ENCODE measurements around the gene CNMD. TPM values are rescaled to one million over a fixed set of nuclear protein-coding genes. Genes with fewer than 3 reads are reported as not detected.

Gene CNMD
- total and polyA plus RNA-seq, 2 of the 8 experiments (the other 6 are each of a cell fraction or from before 2014, with no cell fraction given), result 87.4 to 113 TPM

GRCh38 chr13:52765611-52766390, 26.2 kb upstream of the CNMD start:
- POLR2A ChIA-PET (ENCODE audit: partially characterized antibody), result no interaction called here
- Histone ChIP-seq H3K27ac (ENCODE audit: low read depth, low read length) (no peak overlapping the region), H3K36me3 (ENCODE audit: control insufficient read depth in 2 of 4, insufficient read depth in 4 of 4, low read length in 3 of 4) (no peaks in the 10 kb centered on the region)
- no peak for TF ChIP-seq EZH2 (IDR thresholded peaks at IDR 0.05; ENCODE audit: low read depth, low read length, severe bottlenecking)
- no peak for TF ChIP-seq FOSL1 (IDR thresholded peaks at IDR 0.05; ENCODE audit: insufficient read depth, low read depth, low read length)
- TF ChIP-seq SIN3A (conservative IDR thresholded peaks at IDR 0.05 in 1 of 2, IDR thresholded peaks at IDR 0.05 in 1 of 2; ENCODE audit: low read depth in 1 of 2, low read length in 2 of 2), result no peak
- no peak for TF ChIP-seq CHD1 (IDR thresholded peaks at IDR 0.05; ENCODE audit: low read depth, low read length)
- no peak for TF ChIP-seq E2F6 (IDR thresholded peaks at IDR 0.05)
- TF ChIP-seq TCF12 (IDR thresholded peaks at IDR 0.05; ENCODE audit: low read depth, low read length), result no peak
- TF ChIP-seq BCL11A (IDR thresholded peaks at IDR 0.05; ENCODE audit: low read depth in 2 of 2, low read length in 2 of 2), result no peak
- TF ChIP-seq TAF1 (IDR thresholded peaks at IDR 0.05; ENCODE audit: low read depth, low read length), result no peak
- no peak for TF ChIP-seq JUND (IDR thresholded peaks at IDR 0.05; ENCODE audit: low read length)
- TF ChIP-seq POLR2A (IDR thresholded peaks at IDR 0.05; ENCODE audit: control extremely low read depth in 1 of 2, low read depth in 2 of 2, low read length in 2 of 2), result no peak
- no peak for TF ChIP-seq KDM5A (IDR thresholded peaks at IDR 0.05; ENCODE audit: low read length)
- TF ChIP-seq TEAD4 (IDR thresholded peaks at IDR 0.05; ENCODE audit: low read depth, low read length), result no peak
- TF ChIP-seq SAP30 (IDR thresholded peaks at IDR 0.05; ENCODE audit: insufficient read depth, insufficient replicate concordance, low read length), result no peak

More at GRCh38 chr13:52765611-52766390, 26.2 kb upstream of the CNMD start:
- no peak overlapping the region for H4K5ac ChIP-seq (ENCODE audit: insufficient read length, low read depth, low read length)
- H2BK120ac ChIP-seq (replicated peaks; ENCODE audit: low read depth, low read length), result no peak overlapping the region
- H2BK15ac ChIP-seq (ENCODE audit: low read length), result no peak overlapping the region
- H3K23ac ChIP-seq (ENCODE audit: insufficient read length), result no peak overlapping the region
- H3K4me1 ChIP-seq (replicated peaks in 1 of 4; ENCODE audit: control insufficient read depth in 3 of 4, insufficient read depth in 4 of 4, low read length in 3 of 4), result no peaks in the 10 kb centered on the region
- no peaks in the 10 kb centered on the region for H3K79me2 ChIP-seq (ENCODE audit: control insufficient read depth in 1 of 2, insufficient read depth in 2 of 2, low read length in 2 of 2)
- H2AFZ ChIP-seq (ENCODE audit: low read length), result 0 out of 2 replicates have a peak overlapping the region, but pooled peaks have one; percentile 5
- no peak overlapping the region for H2BK5ac ChIP-seq (ENCODE audit: low read depth, low read length)
- no peaks in the 10 kb centered on the region for H4K20me1 ChIP-seq (replicated peaks in 1 of 2; ENCODE audit: control insufficient read depth in 1 of 2, insufficient read depth in 2 of 2, low read length in 2 of 2)
- H3K79me1 ChIP-seq (ENCODE audit: low read depth, low read length), result no peaks in the 10 kb centered on the region
- CTCF ChIA-PET (ENCODE audit: partially characterized antibody), result interaction anchor here (0.9 to 1.9 kb wide), 4 partner anchors 13 to 203 kb away, joined by 4 to 8 read pairs (median 4); no protein-coding TSS in a partner anchor
- no peak overlapping the region for H3K14ac ChIP-seq (ENCODE audit: insufficient read length)
- no peak overlapping the region for H4K8ac ChIP-seq (ENCODE audit: extremely low read depth, insufficient read depth, low read length)
- H3K18ac ChIP-seq (ENCODE audit: extremely low read depth, low read length), result no peak overlapping the region
- H3K9ac ChIP-seq (replicated peaks in 1 of 4; ENCODE audit: extremely low read depth in 1 of 4, low read depth in 3 of 4, low read length in 3 of 4), result no peak overlapping the region
- H2AK5ac ChIP-seq (ENCODE audit: low read depth, low read length), result no peak overlapping the region
- H3K27me3 ChIP-seq (replicated peaks in 1 of 4; ENCODE audit: control insufficient read depth in 3 of 4, extremely low read depth in 1 of 4, insufficient read depth in 3 of 4, low read length in 3 of 4), result no peaks in the 10 kb centered on the region; a peak in 1 of 7 replicates
- DNase-seq (ENCODE audit: low read depth in 1 of 2, low spot score in 2 of 2) (no peak), FAIRE-seq (no peak)
- H3K56ac ChIP-seq (replicated peaks; ENCODE audit: insufficient read length, low read depth, low read length), result no peak overlapping the region
- no peak overlapping the region for H3K4ac ChIP-seq (replicated peaks; ENCODE audit: insufficient read length, low read depth, low read length)
- no peaks in the 10 kb centered on the region for H3K9me3 ChIP-seq (ENCODE audit: insufficient read depth in 2 of 2, low read depth in 1 of 2, low read length in 1 of 2)
- 87 to 100% methylated on average over 1 to 11 of the region's 11 CpGs for whole genome bisulfite sequencing, 2 experiments (ENCODE audit: extremely low coverage in 1 of 2, insufficient coverage in 1 of 2, insufficient read length in 1 of 2, insufficient replicate concordance in 2 of 2, low coverage in 1 of 2, low lambda C conversion rate in 2 of 2, missing lambda C conversion rate in 1 of 2)
- H3K23me2 ChIP-seq (ENCODE audit: low read depth, low read length), result no peaks in the 10 kb centered on the region
- H3K4me3 ChIP-seq (ENCODE audit: extremely low read depth in 1 of 4, insufficient read depth in 2 of 4, low read depth in 3 of 4, low read length in 4 of 4), result no peak overlapping the region
- no peak overlapping the region for H4K91ac ChIP-seq (replicated peaks; ENCODE audit: insufficient read length, low read length)
- no peak overlapping the region for H2BK20ac ChIP-seq (ENCODE audit: low read length)
- H3K4me2 ChIP-seq (ENCODE audit: insufficient read depth in 1 of 2, low read depth in 2 of 2, low read length in 2 of 2), result no peak overlapping the region
- no peak overlapping the region for H2BK12ac ChIP-seq (ENCODE audit: low read depth, low read length)

Data from H1 (cell line).